GM18498 (cell line): ENCODE results near the gene CDC42EP4.
"Not testable (repeated sequence)": the region's sequence is repeated elsewhere in the genome, so short reads cannot be mapped to it uniquely, and the experiment has no call there.

ENCODE experiments used
- ATAC-seq: cut with Tn5 transposase; IDR thresholded peaks from one replicate; pipeline ENCODE4 v1.9.1; 2021; ENCODE audit warnings: mild to moderate bottlenecking, moderate library complexity; ENCODE audit not compliant: unreplicated experiment

CDC42EP4 gene

GRCh38 chr17:73320601-73321264 is 8.9 kb upstream of the CDC42EP4 start:
- no peak for ATAC-seq

DNA sequence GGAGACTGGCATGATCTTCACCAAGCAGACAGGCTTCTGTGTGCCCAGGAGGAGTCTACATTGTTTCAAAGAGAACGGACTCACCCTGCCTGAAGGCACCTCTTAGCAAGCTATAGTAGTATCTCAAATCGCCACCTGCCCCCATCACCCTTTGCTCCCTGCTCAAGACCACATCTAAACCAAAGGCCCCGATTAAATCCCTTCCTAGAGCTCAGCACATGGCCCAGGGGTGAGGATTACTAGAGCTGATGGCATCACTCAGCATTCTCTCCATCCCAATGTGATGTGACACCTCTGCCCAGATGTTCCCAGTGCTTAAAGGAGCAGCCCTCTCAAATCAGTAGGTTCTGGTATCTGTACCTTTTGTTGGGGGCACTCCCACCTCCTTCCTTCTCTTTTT is 8.0 kb upstream of the CDC42EP4 start:
- ATAC-seq: no peak

- no peak for ATAC-seq
Measured at GRCh38 chr17:73318836-73319235, 7.0 kb upstream of the CDC42EP4 start.

GRCh38 chr17:73318427-73318813 is 6.6 kb upstream of the CDC42EP4 start:
- no peak for ATAC-seq

- peak; percentile 3 for ATAC-seq
Measured at GRCh38 chr17:73317513-73318426, 6.0 kb upstream of the CDC42EP4 start.

- peak; percentile 68 for ATAC-seq
Measured at GRCh38 chr17:73316919-73317505, 5.2 kb upstream of the CDC42EP4 start.

DNA sequence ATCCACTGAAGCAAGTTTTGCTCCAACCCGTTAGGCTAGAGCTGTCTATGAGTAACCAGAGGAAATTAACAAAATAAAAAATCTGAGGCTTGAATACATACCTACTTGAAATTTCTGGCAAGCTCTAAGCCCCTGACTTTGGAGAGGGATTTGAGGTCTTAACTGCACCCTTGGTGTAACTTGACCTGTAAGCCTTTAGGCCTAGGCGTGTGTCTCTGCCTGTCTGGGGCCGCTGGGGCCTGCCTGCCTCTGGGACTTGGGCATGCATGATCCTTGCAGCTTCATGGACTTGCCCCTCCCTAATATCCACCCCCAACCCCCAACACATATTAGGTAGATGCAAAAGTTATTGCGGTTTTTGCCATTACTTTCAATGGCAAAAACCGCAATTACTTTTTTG is 3.7 kb upstream of the CDC42EP4 start:
- ATAC-seq: no peak

DNA sequence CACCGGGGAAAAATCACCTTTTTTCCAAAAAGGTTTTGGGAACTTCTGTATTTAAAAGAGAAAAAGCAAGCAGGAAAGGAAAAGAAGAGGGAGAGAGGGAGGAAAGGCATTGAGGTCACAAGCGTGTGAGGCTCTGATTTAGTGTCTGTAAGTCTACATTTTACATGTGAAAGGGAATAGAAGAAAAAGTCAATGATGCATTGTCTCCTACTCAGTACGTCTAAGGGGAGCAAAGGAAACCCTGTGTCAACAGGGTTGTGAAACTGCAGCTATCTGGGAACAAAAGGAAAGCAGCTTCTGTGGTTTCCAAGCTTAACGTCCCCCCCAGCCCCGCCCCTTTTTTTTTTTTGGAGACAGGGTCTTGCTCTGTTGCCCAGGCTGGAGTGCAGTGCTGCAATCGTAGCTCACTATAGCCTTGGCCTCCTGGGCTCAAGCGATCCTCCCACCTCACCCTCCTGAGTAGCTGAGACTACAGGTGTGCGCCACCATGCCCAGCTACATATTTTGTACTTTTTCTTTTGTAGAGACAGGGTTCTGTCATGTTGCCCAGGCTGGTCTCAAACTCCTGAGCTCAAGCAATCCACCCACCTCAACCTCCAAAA is 1.8 kb upstream of the CDC42EP4 start:
- no peak for ATAC-seq

DNA sequence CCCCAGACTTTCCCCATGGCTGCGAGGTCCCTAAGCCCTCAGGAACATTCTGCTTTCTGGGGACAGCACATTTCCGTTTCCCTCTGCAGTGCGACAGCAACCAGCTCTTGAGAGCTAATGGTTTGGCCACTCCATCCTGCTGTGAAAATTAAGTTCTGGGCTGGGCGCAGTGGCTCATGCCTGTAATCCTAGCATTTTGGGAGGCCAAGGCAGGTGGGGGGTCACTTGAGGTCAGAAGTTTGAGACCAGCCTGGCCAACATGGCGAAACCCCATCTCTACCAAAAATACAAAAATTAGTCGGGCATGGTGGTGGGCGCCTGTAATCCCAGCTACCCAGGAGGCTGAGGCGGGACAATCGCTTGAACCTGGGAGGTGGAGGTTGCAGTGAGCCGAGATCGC is 1.1 kb upstream of the CDC42EP4 start:
- ATAC-seq: not testable (repeated sequence)

- ATAC-seq: peak; percentile 17
Measured at GRCh38 chr17:73311428-73311780, 397 bp downstream of the CDC42EP4 start.

DNA sequence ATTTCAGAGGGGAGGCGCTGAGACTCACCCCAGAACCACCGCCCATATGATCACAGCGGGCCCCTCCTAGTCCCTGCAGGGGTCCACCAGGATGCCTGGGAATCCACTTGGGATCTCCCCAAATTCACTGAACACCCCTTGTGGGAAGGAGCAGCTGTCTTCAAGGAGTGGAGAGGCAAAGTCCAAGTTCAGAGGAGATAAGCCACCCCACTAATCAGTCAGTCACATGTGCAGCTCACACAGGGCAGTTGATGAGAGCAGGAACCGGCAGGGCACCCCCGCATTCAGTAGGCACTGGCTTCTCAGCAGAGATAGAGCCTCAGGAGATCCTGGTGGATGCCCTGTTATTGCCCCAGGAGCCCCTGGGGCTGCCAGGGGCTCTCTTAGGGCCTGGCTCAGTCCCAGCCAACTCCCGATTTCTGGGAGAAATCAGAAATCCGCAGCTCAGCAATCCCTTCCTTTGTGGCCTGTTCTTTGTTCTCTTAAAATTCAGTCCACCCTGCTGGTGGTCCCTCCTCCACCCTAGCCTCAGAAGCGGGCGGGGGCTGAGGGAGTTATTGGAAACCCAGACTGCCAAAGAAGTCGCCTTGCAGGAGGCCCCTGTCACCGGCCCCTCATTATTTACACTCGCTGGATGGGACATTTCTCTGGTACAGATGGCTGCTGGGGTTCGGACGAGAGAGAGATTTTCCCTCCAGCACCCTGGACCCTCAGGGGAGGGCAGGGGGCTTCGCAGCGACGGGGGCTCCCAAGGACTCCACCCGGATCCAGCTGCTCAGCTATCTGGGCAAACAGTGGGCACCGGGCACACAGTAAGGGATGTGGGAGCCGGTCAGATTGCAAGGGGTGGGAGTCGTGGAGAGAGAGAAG is 1.8 kb downstream of the CDC42EP4 start:
- ATAC-seq: no peak

GRCh38 chr17:73308959-73309358 is 2.8 kb downstream of the CDC42EP4 start:
- ATAC-seq: not testable (repeated sequence)

- ATAC-seq: no peak
Measured at GRCh38 chr17:73308017-73308823, 3.6 kb downstream of the CDC42EP4 start.

DNA sequence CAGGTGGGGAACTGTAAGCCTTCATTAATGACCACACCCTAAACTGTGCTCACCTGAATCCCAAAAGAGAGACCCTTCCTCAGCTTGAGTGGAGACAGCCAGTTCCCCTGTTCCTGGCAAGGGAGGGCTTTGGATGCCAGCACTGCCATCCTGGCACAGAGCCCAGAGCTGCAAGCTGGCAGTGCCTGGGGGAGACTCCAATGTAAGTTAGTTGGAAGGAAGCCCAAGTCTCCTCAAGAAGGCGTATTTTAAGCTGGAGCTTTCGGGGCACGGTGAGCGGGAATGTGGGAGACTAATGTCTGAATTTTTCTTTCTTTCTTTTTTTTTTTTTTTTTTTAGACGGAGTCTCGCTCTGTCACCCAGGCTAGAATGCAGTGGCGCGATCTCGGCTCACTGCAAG is 4.7 kb downstream of the CDC42EP4 start:
- no peak for ATAC-seq

DNA sequence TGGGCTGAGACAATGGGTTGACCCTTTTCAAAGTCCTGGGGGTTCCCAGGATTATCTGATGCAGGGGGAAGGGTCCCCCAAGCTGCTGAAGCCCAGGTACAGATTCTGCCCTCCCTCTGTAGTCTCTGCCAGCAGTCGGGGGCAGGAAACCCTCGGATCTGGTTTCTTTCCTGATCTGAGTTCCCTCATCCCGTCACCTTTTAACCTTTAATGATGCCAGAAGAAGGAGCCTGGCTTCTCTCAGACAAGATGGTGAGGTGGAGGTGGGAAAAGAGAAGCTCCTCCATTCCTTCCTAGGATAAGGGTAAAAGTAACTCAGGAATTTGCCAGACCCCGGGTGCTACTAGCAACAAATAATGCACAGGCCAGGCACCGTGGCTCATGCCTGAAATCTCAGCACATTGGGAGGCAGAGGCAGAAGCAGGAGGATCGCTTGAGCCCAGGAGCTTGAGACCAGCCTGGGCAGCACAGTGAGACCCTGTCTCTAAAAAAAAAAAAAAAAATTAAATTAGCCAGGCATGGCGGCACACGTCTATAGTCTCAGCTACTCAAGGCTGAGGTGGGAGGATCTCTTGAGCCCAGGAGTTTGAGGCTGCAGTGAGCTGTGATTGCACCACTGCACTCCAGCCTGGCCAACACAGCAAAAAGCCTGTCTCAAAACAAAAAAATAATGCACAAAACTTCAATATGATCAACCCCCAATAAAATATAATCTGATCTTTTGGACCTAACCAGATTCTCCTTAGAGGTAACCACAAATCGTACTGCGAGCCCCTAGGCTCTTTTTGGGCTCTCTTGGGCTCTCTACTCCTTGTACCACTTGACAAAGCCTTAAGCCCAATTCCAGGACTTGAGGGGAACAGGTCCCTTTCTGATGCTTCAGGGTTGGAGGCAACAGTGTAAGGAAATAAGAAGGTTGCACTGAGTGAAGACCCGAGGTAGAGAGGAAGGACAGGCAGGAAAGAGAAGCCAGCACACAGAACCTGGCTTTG is 5.7 kb downstream of the CDC42EP4 start:
- ATAC-seq: no peak

DNA sequence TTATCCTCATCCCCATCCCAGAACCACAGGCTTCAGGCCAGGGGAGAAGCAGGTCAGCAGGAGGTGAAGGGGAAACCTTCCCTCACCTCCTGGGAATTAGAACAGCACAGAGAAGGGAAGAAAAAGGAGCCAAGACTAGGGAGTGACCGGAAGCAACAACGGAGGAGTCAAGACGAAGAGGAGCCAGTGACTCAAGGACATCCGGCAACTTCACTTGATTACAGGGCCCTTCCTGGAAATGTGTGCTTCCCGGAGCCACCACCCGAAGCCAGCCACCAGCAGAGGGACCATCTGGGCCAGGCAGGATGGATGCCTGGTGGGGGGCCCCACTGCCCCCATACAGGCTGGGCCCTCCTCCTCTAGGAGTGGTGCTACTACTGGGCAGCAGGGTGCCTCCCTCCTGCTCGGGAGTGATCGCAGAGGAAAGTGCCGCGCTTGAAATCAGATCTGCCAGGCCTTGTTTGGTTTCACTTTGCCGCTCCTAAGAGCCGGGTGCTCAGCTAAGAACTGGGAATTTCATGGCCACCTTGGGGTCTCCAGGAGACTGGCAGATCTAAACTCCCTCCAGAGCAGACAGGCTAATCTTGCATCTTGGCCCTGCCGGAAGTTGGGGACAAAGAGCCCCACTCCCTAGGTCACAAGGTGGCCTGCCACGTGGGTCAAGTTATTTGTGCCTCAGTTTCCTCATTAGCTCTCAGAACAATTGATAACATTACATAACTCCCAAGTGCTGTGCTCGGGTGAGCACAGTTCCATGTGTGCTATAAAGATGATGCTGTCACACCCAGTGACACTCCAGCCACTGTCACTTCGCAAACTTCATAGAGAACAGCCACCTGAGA is 6.6 kb downstream of the CDC42EP4 start:
- ATAC-seq: no peak

DNA sequence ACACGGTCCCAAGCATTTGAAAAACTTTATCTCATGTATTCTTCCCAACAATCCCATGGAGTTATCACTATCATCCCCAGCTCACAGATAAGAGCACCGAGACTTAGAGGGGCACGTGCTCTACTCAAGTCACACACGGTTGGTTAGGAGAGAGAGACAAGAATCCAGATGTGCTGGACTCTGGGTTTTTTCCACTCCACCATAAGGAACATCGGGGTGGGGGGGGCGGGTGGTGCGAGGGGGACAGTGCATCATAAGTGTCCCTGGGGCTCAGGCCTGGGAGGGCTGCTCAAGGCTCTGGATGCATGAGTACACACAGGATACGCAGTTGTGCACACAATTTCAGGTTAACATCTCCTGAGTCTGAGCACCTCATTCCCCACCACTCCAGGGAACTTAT is 7.4 kb downstream of the CDC42EP4 start:
- no peak for ATAC-seq

GRCh38 chr17:73302189-73302588 is 9.6 kb downstream of the CDC42EP4 start:
- no peak for ATAC-seq
